ENCODE measurements around the gene CCDC88C.

The CCDC88C gene

GRCh38 chr14:91390165-91390778 is 27.3 kb downstream of the CCDC88C start:
- TF ChIP-seq, protein P1, sequence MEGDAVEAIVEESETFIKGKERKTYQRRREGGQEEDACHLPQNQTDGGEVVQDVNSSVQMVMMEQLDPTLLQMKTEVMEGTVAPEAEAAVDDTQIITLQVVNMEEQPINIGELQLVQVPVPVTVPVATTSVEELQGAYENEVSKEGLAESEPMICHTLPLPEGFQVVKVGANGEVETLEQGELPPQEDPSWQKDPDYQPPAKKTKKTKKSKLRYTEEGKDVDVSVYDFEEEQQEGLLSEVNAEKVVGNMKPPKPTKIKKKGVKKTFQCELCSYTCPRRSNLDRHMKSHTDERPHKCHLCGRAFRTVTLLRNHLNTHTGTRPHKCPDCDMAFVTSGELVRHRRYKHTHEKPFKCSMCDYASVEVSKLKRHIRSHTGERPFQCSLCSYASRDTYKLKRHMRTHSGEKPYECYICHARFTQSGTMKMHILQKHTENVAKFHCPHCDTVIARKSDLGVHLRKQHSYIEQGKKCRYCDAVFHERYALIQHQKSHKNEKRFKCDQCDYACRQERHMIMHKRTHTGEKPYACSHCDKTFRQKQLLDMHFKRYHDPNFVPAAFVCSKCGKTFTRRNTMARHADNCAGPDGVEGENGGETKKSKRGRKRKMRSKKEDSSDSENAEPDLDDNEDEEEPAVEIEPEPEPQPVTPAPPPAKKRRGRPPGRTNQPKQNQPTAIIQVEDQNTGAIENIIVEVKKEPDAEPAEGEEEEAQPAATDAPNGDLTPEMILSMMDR (IDR thresholded peaks at IDR 0.05) = no peak
- Histone ChIP-seq H3K9ac (no peak overlapping the region), H3K79me2 (peaks cover 30% of the 10 kb centered on the region), H3K36me3 (ENCODE audit: control insufficient read depth, insufficient read depth, low read length) (no peaks in the 10 kb centered on the region), H3K4me2 (ENCODE audit: low read length) (no peak overlapping the region), H3K9me3 (ENCODE audit: control insufficient read depth, low read length) (no peaks in the 10 kb centered on the region), H3K27ac (no peak overlapping the region), H3K27me3 (ENCODE audit: control insufficient read depth, insufficient read depth, low read length) (no peaks in the 10 kb centered on the region), H3K4me3 (ENCODE audit: low read depth, low read length) (no peak overlapping the region), H3K4me1 (no peaks in the 10 kb centered on the region), H2AFZ (no peak overlapping the region)

DNA sequence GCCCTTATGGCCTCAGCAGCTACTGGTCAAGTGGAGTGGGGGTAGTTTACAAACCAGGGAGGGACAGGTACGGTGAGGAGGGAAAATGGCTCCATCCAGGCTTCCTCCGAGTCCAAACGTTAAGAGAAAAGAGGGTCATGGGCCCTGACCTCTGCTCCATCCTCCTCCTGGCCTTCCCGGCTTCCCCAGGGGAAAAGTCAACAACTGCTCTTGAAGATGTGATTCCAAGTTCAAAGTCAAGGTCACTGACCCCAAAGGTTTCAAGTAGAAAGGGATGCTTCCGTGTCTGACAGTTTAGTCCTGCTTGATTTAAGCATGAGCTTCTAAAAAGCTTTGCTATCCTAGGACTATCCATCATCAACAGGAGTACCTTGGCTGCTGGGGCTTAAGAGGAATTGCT is 28.5 kb downstream of the CCDC88C start:
- TF ChIP-seq, protein P1 (IDR thresholded peaks at IDR 0.05) = no peak
- H3K36me3 ChIP-seq (ENCODE audit: control insufficient read depth, insufficient read depth, low read length) = no peaks in the 10 kb centered on the region
- H3K79me2 ChIP-seq = peaks cover 38% of the 10 kb centered on the region
- H3K4me3 ChIP-seq (ENCODE audit: low read depth, low read length) = no peak overlapping the region
- no peaks in the 10 kb centered on the region for H3K9me3 ChIP-seq (ENCODE audit: control insufficient read depth, low read length)
- H3K4me2 ChIP-seq (ENCODE audit: low read length) = no peak overlapping the region
- no peaks in the 10 kb centered on the region for H3K27me3 ChIP-seq (ENCODE audit: control insufficient read depth, insufficient read depth, low read length)
- no peak overlapping the region for H2AFZ ChIP-seq
- no peak overlapping the region for H3K27ac ChIP-seq
- H3K4me1 ChIP-seq = no peaks in the 10 kb centered on the region
- no peak overlapping the region for H3K9ac ChIP-seq

GRCh38 chr14:91388551-91388975 is 29.1 kb downstream of the CCDC88C start:
- H2AFZ ChIP-seq = no peak overlapping the region
- H3K4me3 ChIP-seq (ENCODE audit: low read depth, low read length) = no peak overlapping the region
- no peak overlapping the region for H3K4me2 ChIP-seq (ENCODE audit: low read length)
- TF ChIP-seq, protein P1 (IDR thresholded peaks at IDR 0.05) = no peak
- no peaks in the 10 kb centered on the region for H3K9me3 ChIP-seq (ENCODE audit: control insufficient read depth, low read length)
- no peak overlapping the region for H3K9ac ChIP-seq
- no peaks in the 10 kb centered on the region for H3K27me3 ChIP-seq (ENCODE audit: control insufficient read depth, insufficient read depth, low read length)
- H3K27ac ChIP-seq = no peak overlapping the region
- H3K4me1 ChIP-seq = no peaks in the 10 kb centered on the region
- H3K36me3 ChIP-seq (ENCODE audit: control insufficient read depth, insufficient read depth, low read length) = no peaks in the 10 kb centered on the region
- H3K79me2 ChIP-seq = peaks cover 38% of the 10 kb centered on the region

GRCh38 chr14:91387951-91388381 is 29.7 kb downstream of the CCDC88C start:
- no peak overlapping the region for H3K4me2 ChIP-seq (ENCODE audit: low read length)
- TF ChIP-seq, protein P1 (IDR thresholded peaks at IDR 0.05) = no peak
- H3K79me2 ChIP-seq = peaks cover 41% of the 10 kb centered on the region
- H3K36me3 ChIP-seq (ENCODE audit: control insufficient read depth, insufficient read depth, low read length) = no peaks in the 10 kb centered on the region
- no peak overlapping the region for H2AFZ ChIP-seq
- H3K9me3 ChIP-seq (ENCODE audit: control insufficient read depth, low read length) = no peaks in the 10 kb centered on the region
- peaks cover 4% of the 10 kb centered on the region for H3K4me1 ChIP-seq
- no peaks in the 10 kb centered on the region for H3K27me3 ChIP-seq (ENCODE audit: control insufficient read depth, insufficient read depth, low read length)
- no peak overlapping the region for H3K27ac ChIP-seq
- no peak overlapping the region for H3K4me3 ChIP-seq (ENCODE audit: low read depth, low read length)
- H3K9ac ChIP-seq = no peak overlapping the region

Data from parathyroid adenoma (tissue), 2 donors.